ENCODE measurements around the gene HPSE. TPM values are rescaled to one million over a fixed set of nuclear protein-coding genes. Genes with fewer than 3 reads are reported as not detected.

HPSE gene
- total RNA-seq, 1 experiment from 2014 or later = 5.1 TPM

- Mint-ChIP-seq H3K27me3 (ENCODE audit: unreplicated experiment) (no peaks in the 10 kb centered on the region), H3K9me3 (ENCODE audit: low read depth, unreplicated experiment) (no peaks in the 10 kb centered on the region), H3K27ac (ENCODE audit: unreplicated experiment) (no peak overlapping the region), H3K36me3 (ENCODE audit: insufficient read depth, unreplicated experiment) (no peaks in the 10 kb centered on the region), H3K4me1 (ENCODE audit: low read depth, unreplicated experiment) (no peaks in the 10 kb centered on the region), H3K4me3 (ENCODE audit: low read depth, unreplicated experiment) (no peak overlapping the region)
- TF ChIP-seq, protein P1, sequence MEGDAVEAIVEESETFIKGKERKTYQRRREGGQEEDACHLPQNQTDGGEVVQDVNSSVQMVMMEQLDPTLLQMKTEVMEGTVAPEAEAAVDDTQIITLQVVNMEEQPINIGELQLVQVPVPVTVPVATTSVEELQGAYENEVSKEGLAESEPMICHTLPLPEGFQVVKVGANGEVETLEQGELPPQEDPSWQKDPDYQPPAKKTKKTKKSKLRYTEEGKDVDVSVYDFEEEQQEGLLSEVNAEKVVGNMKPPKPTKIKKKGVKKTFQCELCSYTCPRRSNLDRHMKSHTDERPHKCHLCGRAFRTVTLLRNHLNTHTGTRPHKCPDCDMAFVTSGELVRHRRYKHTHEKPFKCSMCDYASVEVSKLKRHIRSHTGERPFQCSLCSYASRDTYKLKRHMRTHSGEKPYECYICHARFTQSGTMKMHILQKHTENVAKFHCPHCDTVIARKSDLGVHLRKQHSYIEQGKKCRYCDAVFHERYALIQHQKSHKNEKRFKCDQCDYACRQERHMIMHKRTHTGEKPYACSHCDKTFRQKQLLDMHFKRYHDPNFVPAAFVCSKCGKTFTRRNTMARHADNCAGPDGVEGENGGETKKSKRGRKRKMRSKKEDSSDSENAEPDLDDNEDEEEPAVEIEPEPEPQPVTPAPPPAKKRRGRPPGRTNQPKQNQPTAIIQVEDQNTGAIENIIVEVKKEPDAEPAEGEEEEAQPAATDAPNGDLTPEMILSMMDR (IDR thresholded peaks at IDR 0.05; ENCODE audit: unreplicated experiment) = no peak
- intact Hi-C loops (cut with micrococcal nuclease; ENCODE audit: unreplicated experiment) = no loop called here
- BruUV-seq (replicated peaks) = no TSS peak
- CTCF ChIA-PET = no interaction called here
- no peak for DNase-seq
Measured at GRCh38 chr4:83317671-83318070, 17.0 kb downstream of the HPSE start.

DNA sequence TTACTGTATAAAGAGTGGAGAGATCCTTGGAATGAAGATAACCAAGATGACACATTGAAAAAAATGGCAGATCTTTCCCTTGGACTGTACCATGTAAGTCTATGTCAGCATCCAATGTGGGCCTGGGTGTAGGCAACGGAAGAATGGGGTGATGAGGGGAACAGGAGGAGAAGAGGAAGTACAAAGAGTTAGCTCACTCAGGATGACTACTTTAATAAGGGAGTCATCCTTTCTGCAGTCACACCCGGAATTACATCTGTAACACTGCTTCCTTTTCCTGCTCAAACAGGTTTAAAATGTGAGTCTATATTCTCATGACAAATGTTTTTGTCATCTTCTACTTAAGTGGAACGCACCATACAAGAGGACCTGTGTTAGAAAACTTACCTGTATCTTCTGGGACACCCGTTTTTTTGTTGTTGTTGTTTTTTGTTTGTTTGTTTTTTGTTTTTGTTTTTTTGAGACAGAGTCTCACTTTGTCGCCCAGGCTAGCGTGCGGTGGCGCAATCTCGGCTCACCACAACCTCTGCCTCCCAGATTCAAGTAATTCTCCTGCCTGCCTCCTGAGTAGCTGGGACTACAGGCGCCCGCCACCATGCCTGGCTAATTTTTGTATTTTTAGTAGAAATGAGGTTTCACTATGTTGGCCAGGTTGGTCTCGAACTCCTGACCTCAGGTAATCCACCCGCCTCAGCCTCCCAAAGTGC is 18.0 kb downstream of the HPSE start:
- Mint-ChIP-seq H3K36me3 (ENCODE audit: insufficient read depth, unreplicated experiment) (no peaks in the 10 kb centered on the region), H3K27ac (ENCODE audit: unreplicated experiment) (no peak overlapping the region), H3K4me1 (ENCODE audit: low read depth, unreplicated experiment) (no peaks in the 10 kb centered on the region), H3K9me3 (ENCODE audit: low read depth, unreplicated experiment) (no peaks in the 10 kb centered on the region), H3K4me3 (ENCODE audit: low read depth, unreplicated experiment) (no peak overlapping the region), H3K27me3 (ENCODE audit: unreplicated experiment) (no peaks in the 10 kb centered on the region)
- intact Hi-C loops (cut with micrococcal nuclease; ENCODE audit: unreplicated experiment) = no loop called here
- no peak for DNase-seq
- no TSS peak for BruUV-seq (replicated peaks)
- CTCF ChIA-PET = interaction anchor here (0.6 kb wide), 1 partner anchor 854 kb away, joined by 3 read pairs; no protein-coding TSS in a partner anchor
- TF ChIP-seq, protein P1 (IDR thresholded peaks at IDR 0.05; ENCODE audit: unreplicated experiment) = no peak

DNA sequence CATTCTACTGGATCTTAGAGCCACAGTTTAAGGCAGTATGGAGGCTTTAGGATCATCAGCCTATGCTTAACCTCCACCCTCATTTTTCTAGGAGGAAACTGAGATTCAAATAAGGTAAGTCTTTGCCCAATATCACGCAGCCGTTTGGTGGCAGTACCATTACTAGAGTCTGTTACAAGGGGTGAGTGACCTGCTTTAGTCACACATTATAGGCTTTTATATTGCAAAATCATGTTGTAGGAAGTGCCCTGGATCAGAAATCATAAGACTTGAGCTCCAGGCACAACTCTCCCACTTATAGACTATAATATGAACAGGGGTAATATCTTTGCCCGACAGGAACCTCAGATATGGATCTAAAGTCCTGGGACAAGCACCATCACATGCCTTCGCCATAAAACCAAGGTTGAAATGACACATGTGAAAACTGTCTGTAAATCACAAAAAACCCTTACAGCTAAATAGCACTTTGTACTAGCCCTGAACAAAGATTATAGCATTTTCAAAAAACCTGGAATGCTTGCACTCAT is 19.2 kb downstream of the HPSE start:
- Mint-ChIP-seq H3K27me3 (ENCODE audit: unreplicated experiment) (no peaks in the 10 kb centered on the region), H3K9me3 (ENCODE audit: low read depth, unreplicated experiment) (no peaks in the 10 kb centered on the region), H3K36me3 (ENCODE audit: insufficient read depth, unreplicated experiment) (no peaks in the 10 kb centered on the region), H3K27ac (ENCODE audit: unreplicated experiment) (no peak overlapping the region), H3K4me3 (ENCODE audit: low read depth, unreplicated experiment) (no peak overlapping the region), H3K4me1 (ENCODE audit: low read depth, unreplicated experiment) (no peaks in the 10 kb centered on the region)
- TF ChIP-seq, protein P1 (IDR thresholded peaks at IDR 0.05; ENCODE audit: unreplicated experiment) = no peak
- CTCF ChIA-PET = no interaction called here
- no TSS peak for BruUV-seq (replicated peaks)
- DNase-seq = no peak
- intact Hi-C loops (cut with micrococcal nuclease; ENCODE audit: unreplicated experiment) = no loop called here

DNA sequence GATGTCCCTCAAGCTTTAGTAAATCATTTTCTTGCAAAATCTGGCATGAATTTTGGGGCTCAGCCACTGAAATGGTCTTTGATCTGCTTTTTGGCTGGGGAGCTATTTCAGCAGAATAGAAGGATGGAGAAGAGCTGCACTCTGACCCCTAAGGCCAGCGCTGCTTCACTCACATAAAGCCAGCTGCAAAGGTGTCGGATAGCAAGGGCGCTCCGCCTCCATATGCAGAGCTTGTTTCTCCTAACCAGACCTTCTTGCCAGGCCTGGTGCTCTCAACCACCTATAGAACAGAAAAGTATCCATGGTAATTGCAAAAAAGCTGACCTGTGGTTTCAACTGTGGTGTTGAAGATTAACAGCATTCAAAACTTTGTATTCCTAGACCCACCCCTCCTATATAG is 26.0 kb downstream of the HPSE start:
- no peak for DNase-seq
- CTCF ChIA-PET = no interaction called here
- Mint-ChIP-seq H3K36me3 (ENCODE audit: insufficient read depth, unreplicated experiment) (no peaks in the 10 kb centered on the region), H3K4me1 (ENCODE audit: low read depth, unreplicated experiment) (no peaks in the 10 kb centered on the region), H3K9me3 (ENCODE audit: low read depth, unreplicated experiment) (no peaks in the 10 kb centered on the region), H3K27ac (ENCODE audit: unreplicated experiment) (no peak overlapping the region), H3K27me3 (ENCODE audit: unreplicated experiment) (no peaks in the 10 kb centered on the region), H3K4me3 (ENCODE audit: low read depth, unreplicated experiment) (no peak overlapping the region)
- intact Hi-C loops (cut with micrococcal nuclease; ENCODE audit: unreplicated experiment) = no loop called here
- no TSS peak for BruUV-seq (replicated peaks)
- TF ChIP-seq, protein P1 (IDR thresholded peaks at IDR 0.05; ENCODE audit: unreplicated experiment) = no peak
